H1 (cell line): ENCODE data around the gene PAX5. TPM values are rescaled to one million over a fixed set of nuclear protein-coding genes. Genes with fewer than 3 reads are reported as not detected.

Experiments used
- SIN3A ChIP-seq, 2 experiments: IDR thresholded peaks in 1 of 2; conservative IDR thresholded peaks in 1 of 2; 2 replicates each; pipeline ENCODE4 v1.6.1; 2011 to 2012; ENCODE audit warnings: low read length in 2 of 2, improper control_type of control experiment in 1 of 2, low read depth in 1 of 2, mild to moderate bottlenecking in 1 of 2
- SIX5 ChIP-seq: IDR thresholded peaks from 2 replicates; pipeline ENCODE4 v1.6.1; 2011; ENCODE audit warnings: mild to moderate bottlenecking, low read depth, low read length
- SP4 ChIP-seq: IDR thresholded peaks from 2 replicates; pipeline ENCODE4 v1.6.1; 2012; ENCODE audit warnings: low read length, inconsistent platforms
- TCF12 ChIP-seq: IDR thresholded peaks from 2 replicates; pipeline ENCODE4 v1.6.1; 2011; ENCODE audit warnings: low read depth, mild to moderate bottlenecking, low read length
- polyA plus RNA-seq, 7 experiments: library from polyadenylated mRNA; depleted of rRNA in 3 of 7; stranded (reverse) in 5 of 7; unstranded in 2 of 7; fragments of >200 nt in 5 of 7; fragments of 200-250 nt in 2 of 7; gene quantifications; 1 replicate in 5 of 7; 2 replicates in 1 of 7; 4 replicates in 1 of 7; pipeline versions ENCODE4 v1.2.1 to v1.2.3, GENCODE V29; 2011 to 2013; ENCODE audit warnings: missing spikeins in 2 of 7, mixed read lengths in 2 of 7
- total RNA-seq: library from RNA; stranded (reverse); fragmentation: NEBNext Ultra II Directional; extraction: Animal tissue kit (Norgen Biotek cat#: 25700); gene quantifications from 2 replicates; pipeline ENCODE4 v1.2.1, GENCODE V29; 2021

PAX5 gene
- total and polyA plus RNA-seq, 2 of the 8 experiments (the other 6 are each of a cell fraction or from before 2014, with no cell fraction given): 0.29 to 0.43 TPM

- no peak for TF ChIP-seq SP4
- no peak for TF ChIP-seq SIX5
- TF ChIP-seq SIN3A (conservative IDR thresholded peaks at IDR 0.05 in 1 of 2, IDR thresholded peaks at IDR 0.05 in 1 of 2; ENCODE audit: low read depth in 1 of 2, low read length in 2 of 2): no peak
- TF ChIP-seq TCF12: no peak
Measured at GRCh38 chr9:36840898-36841536, 193.1 kb downstream of the PAX5 start (continued).
